RWPE1 (cell line): ENCODE results near the gene BAHCC1.

Source experiments
- CTCF ChIA-PET: fragments of 350-600 bp; sonication (Branson Sonifier 250); formaldehyde crosslinking; extraction: SDS; loops from one replicate; lab custom pipeline; 2021; lab: Yijun Ruan, JAX
- POLR2A ChIA-PET: fragments of 400-600 bp; formaldehyde crosslinking; extraction: SDS; loops from one replicate; lab custom pipeline; 2020; ENCODE audit warnings: antibody characterized with exemption; ENCODE audit not compliant: low non-redundant PET; lab: Yijun Ruan, JAX
- DNase-seq: peaks from one replicate; pipeline ENCODE4 v3.0.0; 2012; ENCODE audit warnings: low spot score
- H3K27ac ChIP-seq: fragments of 450-650 bp; 2 replicates; pipeline ENCODE4 v1.5.1; 2017
- CTCF ChIP-seq: fragments of 450-650 bp; conservative IDR thresholded peaks from 2 replicates; pipeline ENCODE4 v1.5.1; 2017; ENCODE audit warnings: low read depth, mild to moderate bottlenecking

BAHCC1 gene

GRCh38 chr17:81386141-81386645, 9.1 kb upstream of the BAHCC1 start:
- ChIA-PET CTCF (no interaction called here), POLR2A (no interaction called here)
- no peak for TF ChIP-seq CTCF
- DNase-seq: no peak
- peak overlapping the region; percentile 94 for H3K27ac ChIP-seq

GRCh38 chr17:81386646-81387099, 8.6 kb upstream of the BAHCC1 start:
- ChIA-PET CTCF (no interaction called here), POLR2A (no interaction called here)
- peak overlapping the region; percentile 94 for H3K27ac ChIP-seq
- DNase-seq: no peak
- no peak for TF ChIP-seq CTCF

DNA sequence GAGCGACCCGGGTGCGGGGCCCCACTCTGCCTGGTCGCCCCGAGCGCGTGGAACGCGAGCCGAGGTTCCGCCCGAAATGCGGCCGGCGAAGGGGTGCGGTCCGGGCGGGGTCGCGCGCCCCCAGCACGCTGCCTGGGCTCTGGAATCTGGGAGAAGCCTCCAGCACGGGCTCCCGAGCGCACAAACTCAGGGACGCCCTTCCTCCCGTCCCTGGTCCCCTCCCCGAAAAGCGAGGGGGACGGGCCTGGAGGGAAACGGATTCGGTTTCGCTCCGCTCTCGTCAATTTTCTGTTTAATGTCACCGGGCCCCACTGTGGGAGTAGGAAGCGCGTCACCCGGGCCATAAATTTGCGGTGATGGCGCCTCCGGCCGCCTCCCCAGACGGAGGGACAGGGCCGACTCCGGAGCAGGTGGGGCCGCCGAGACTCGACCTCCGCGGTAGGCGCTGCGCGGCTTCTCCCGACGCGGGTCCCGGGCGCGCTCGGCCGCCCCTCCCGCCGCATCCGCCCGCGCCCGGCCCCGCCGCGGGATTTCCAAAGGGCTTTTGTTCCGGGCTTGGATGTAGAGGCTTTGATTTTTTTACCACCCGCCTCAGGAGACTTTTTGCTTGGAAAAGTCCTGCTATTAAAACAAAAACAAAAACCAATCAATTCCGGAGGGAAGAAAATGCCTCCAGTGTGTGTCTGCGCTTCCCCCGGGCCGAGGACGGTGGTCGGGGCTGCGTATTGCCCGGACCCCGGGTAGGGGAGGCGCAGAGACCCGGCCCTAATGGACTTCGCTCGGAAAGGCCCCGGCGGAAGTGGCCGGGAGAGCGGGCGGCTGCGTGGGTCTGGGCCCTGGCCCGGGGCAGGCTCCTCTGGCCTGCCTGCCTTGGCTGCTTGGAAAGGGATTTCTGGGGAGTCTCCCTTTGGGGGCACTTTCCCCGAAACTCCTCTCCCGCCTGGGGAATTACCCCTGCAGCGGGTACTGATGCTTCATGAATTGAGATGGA, 7.9 kb upstream of the BAHCC1 start:
- H3K27ac ChIP-seq: peak overlapping the region; percentile 94
- ChIA-PET CTCF (no interaction called here), POLR2A (no interaction called here)
- no peak for DNase-seq
- TF ChIP-seq CTCF: no peak

- H3K27ac ChIP-seq: peak overlapping the region; percentile 94
- POLR2A ChIA-PET: no interaction called here
- DNase-seq: no peak
- CTCF ChIA-PET: interaction anchor here (0.6 kb wide), 1 partner anchor 302 kb away, joined by 3 read pairs; no protein-coding TSS in a partner anchor
- no peak for TF ChIP-seq CTCF
Measured at GRCh38 chr17:81388091-81388611, 7.1 kb upstream of the BAHCC1 start.

DNA sequence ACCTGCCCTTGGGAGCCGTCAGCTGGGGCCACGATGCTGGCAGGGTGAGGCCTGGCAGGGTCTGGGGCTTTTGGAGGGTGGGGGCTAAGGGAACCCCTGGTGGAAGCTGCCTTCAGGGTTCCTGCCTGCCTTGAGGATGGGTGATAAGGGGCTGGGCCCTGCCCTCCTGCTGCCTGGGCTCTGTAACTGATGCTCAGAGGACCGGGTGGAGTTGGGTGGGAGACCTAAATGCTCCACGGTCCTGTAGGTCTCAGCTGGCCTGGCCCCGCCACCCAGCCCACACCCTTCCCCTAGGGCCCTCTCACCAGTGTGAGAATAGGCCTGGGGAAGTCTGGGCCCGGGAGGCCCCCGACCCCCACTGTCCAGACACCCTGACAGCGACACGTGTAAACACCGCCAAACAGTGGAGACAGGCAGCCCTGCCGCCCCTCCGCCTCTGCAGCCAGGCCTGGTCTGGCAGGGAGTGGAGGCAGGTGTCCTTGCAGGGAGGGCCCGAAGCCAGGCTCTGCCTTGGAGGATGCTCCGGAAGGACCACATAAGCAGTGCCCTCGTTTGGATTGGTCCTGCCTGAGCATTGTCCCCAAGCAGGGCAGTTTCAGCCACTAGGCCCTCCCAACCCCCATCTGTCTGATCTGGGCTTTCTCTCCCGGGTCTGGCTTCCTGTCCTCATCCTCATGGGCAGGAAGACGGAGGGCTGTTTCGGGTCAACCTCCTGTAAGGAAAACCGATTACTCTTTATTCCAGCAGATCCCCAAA, 6.5 kb upstream of the BAHCC1 start:
- ChIA-PET POLR2A (no interaction called here), CTCF (interaction anchor here (0.6 kb wide), 1 partner anchor 303 kb away, joined by 3 read pairs; no protein-coding TSS in a partner anchor)
- DNase-seq: no peak
- TF ChIP-seq CTCF: no peak
- H3K27ac ChIP-seq: peak overlapping the region; percentile 94

DNA sequence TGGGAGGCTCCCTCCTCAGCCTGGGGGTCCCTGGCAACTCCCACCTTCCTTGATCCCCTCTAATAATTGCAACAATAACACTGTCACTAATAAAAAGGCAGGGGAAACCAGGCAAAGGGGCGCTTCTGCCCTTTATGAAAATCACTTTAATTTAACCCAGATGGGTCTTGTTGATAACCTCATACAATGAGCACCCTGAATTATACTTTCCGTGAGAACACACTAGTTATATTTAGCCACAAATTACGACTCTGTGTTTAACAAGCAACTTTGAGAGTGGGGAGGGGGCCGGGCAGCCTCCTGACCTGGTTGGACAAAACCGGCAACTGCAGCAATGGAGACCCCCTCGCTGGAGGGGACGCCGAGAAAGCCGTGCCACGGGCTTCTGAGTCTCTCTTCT, 5.7 kb upstream of the BAHCC1 start:
- DNase-seq: no peak
- H3K27ac ChIP-seq: peak overlapping the region; percentile 94
- TF ChIP-seq CTCF: no peak
- ChIA-PET CTCF (no interaction called here), POLR2A (no interaction called here)
